Heart right ventricle (tissue), 16 donors: ENCODE measurements around the gene RPL10. TPM values are rescaled to one million over a fixed set of nuclear protein-coding genes. Genes with fewer than 3 reads are reported as not detected.

Experiments
- ATAC-seq, 8 donors: fragments of 200-7000 bp; cut with Tn5 transposase; one replicate each; pipeline ENCODE4 v1.9.1; 2020; ENCODE audit warnings: mild to moderate bottlenecking in 8 of 8, moderate library complexity in 8 of 8, moderate number of reproducible peaks in 1 of 8
- DNase-seq, 2 donors: peaks; one replicate each; pipeline ENCODE4 v3.0.0-alpha.2; 2020
- H3K27ac ChIP-seq, 10 donors: fragments of 200-600 bp; sonication (generic) in 2 of 10; one replicate each; pipeline versions ENCODE4 v1.5.0 to v1.8.0; 2020 to 2022; ENCODE audit warnings: mild to moderate bottlenecking in 3 of 10
- H3K27me3 ChIP-seq, 7 donors: fragments of 200-600 bp; one replicate each; pipeline ENCODE4 v1.8.0; 2021 to 2022; ENCODE audit warnings: mild to moderate bottlenecking in 2 of 7
- H3K36me3 ChIP-seq, 9 donors: fragments of 200-600 bp; sonication (generic) in 1 of 9; one replicate each; pipeline versions ENCODE4 v1.5.0 to v1.8.0; 2020 to 2022; ENCODE audit warnings: mild to moderate bottlenecking in 2 of 9
- H3K4me1 ChIP-seq, 9 donors: fragments of 200-600 bp; sonication (generic) in 1 of 9; one replicate each; pipeline versions ENCODE4 v1.5.0 to v1.8.0; 2020 to 2022; ENCODE audit warnings: mild to moderate bottlenecking in 4 of 9
- H3K4me3 ChIP-seq, 10 donors: fragments of 200-600 bp; sonication (generic) in 2 of 10; one replicate each; pipeline versions ENCODE4 v1.5.0 to v1.8.0; 2020 to 2022; ENCODE audit warnings: mild to moderate bottlenecking in 7 of 10, moderate library complexity in 2 of 10
- H3K9me3 ChIP-seq, 11 donors: fragments of 200-600 bp in 10 of 11; sonication (generic) in 2 of 11; one replicate each; pipeline versions ENCODE4 v1.5.0 to v1.8.0; 2013 to 2022; ENCODE audit warnings: mild to moderate bottlenecking in 2 of 11, control low read depth in 1 of 11, moderate library complexity in 1 of 11
- CTCF ChIP-seq, 9 donors: fragments of 200-600 bp; sonication (generic) in 2 of 9; IDR thresholded peaks; one replicate each; pipeline versions ENCODE4 v1.5.0 to v1.8.0; 2021 to 2022; ENCODE audit warnings: antibody characterized with exemption in 9 of 9, mild to moderate bottlenecking in 5 of 9, moderate library complexity in 1 of 9
- WGBS, 2 donors: extraction: QIAGEN DNeasy Blood & Tissue Kit; methylation state at CpG; one replicate each; pipeline ENCODE4 v1.1.7; 2013; ENCODE audit warnings: inconsistent platforms in 1 of 2; 5-methylcytosine and 5-hydroxymethylcytosine counted together
- intact Hi-C, 10 donors: fragments of 100-400 bp; cut with DNase I; formaldehyde crosslinking; loops; one replicate each; pipeline versions ENCODE4 v1.11.1 to v1.14.2; 2022
- polyA plus RNA-seq, 2 donors: library from polyadenylated mRNA; stranded (reverse); fragments of 200-250 nt; gene quantifications; one replicate each; pipeline ENCODE4 v1.2.3, GENCODE V29; 2013
- total RNA-seq, 10 donors: library from RNA; stranded (reverse); fragmentation: NEBNext Ultra II Directional in 3 of 10; extraction: Animal tissue kit (Norgen Biotek cat#: 25700) in 3 of 10; gene quantifications; one replicate each; pipeline versions ENCODE4 v1.2.1 to v1.2.4, GENCODE V29; 2021 to 2023
- donor health status: Arrhythmogenic right ventricular cardiomyopathy.
- donor health status: ischemic (EF 13 %, LVEDD 7.1; RV severe dilation, severe dysfunction).
- donor health status: healthy with polysubstance abuse.
- donor health status: DM: no; HTN: yes; CAD: no.
- donor health status: DM: no; HTN: no; CAD: no.
- donor health status: ischemic (EF 25% LVEDD 6.9; RV normal size, moderate dysfunction).
- donor health status: ischemic (EF 25% LVEDD 5.7; RV mildly dilated, moderate dysfunction).
- donor health status: healthy.
- donor health status: DM: yes; HTN: yes; CAD: no.
- donor health status: Ischemic cardiomyopathy.
- donor health status: ischemic (EF 35%, LVEDD 5.7; RV mildly dilated, moderate dysfunction).
- donor health status: nonischemic (EF 11% LVEDD 7.7; RV severe dilation, severe dysfunction).
- donor health status: DM: yes; HTN: yes; CAD: no.
- donor health status: PGD.
- donor health status: ischemic (EF 29% LVEDD 5.4; RV normal size, mild dysfunction).
- donor health status: nonischemic (EF 23%, LVEDD 6.1; RV moderate dilation, normal function).

Gene RPL10
- total and polyA plus RNA-seq, 12 donors, result 1,543 to 7,085 (median 1,901) TPM

GRCh38 chrX:154420402-154420756 lies 22.2 kb downstream of the RPL10 start:
- peak overlapping the region; percentile 20 to 86 (median 74) for H3K27ac ChIP-seq
- peaks cover 0 to 6% (median 0%) of the 10 kb centered on the region in 9 donors for H3K36me3 ChIP-seq
- ATAC-seq (peak in 7 of 8 donors; percentile 17 to 56 (median 35)), DNase-seq (no peak)
- intact Hi-C loops, result no loop called here
- WGBS, 2 donors, result 23 to 48% methylated on average over 10 of the region's 10 CpGs
- peaks cover 0 to 22% (median 0%) of the 10 kb centered on the region in 9 donors for H3K4me1 ChIP-seq
- H3K4me3 ChIP-seq, result peak overlapping the region in 7 of 10 donors; percentile 12 to 42 (median 32)
- no peaks in the 10 kb centered on the region for H3K27me3 ChIP-seq
- H3K9me3 ChIP-seq, result no peaks in the 10 kb centered on the region
- no peak for TF ChIP-seq CTCF (IDR thresholded peaks at IDR 0.05)

- Histone ChIP-seq H3K27me3 (no peaks in the 10 kb centered on the region), H3K4me3 (peak overlapping the region in 2 of 10 donors; percentile 72 to 80), H3K36me3 (peaks cover 0 to 6% (median 0%) of the 10 kb centered on the region in 9 donors), H3K4me1 (peaks cover 0 to 30% (median 17%) of the 10 kb centered on the region in 9 donors), H3K27ac (peak overlapping the region in 4 of 10 donors; percentile 35 to 90 (median 86)), H3K9me3 (no peaks in the 10 kb centered on the region)
- DNase-seq (no peak), ATAC-seq (no peak)
- TF ChIP-seq CTCF (IDR thresholded peaks at IDR 0.05), result no peak
- WGBS, 2 donors, result 84 to 86% methylated on average over 13 of the region's 13 CpGs
- intact Hi-C loops, result no loop called here
These were observed 29.0 kb downstream of the RPL10 start for GRCh38 chrX:154426916-154427770.

- peaks cover 0 to 30% (median 17%) of the 10 kb centered on the region in 9 donors for H3K4me1 ChIP-seq
- 7 to 14% methylated on average over 56 to 87 of the region's 87 CpGs for WGBS, 2 donors
These were observed 30.3 kb downstream of the RPL10 start, which contains the start of gene ATP6AP1 for GRCh38 chrX:154428176-154429171. Gene ATP6AP1 (plus strand): TSS chrX:154428677. CDS start chrX:154428693, 16 bp downstream.

More at GRCh38 chrX:154428176-154429171, 30.3 kb downstream of the RPL10 start, which contains the start of gene ATP6AP1:
- no peaks in the 10 kb centered on the region for H3K9me3 ChIP-seq
- DNase-seq, result peak; percentile 92 to 94
- peak; percentile 95 to 99 (median 98) for ATAC-seq
- peak in 2 of 9 donors; percentile 30 for TF ChIP-seq CTCF (IDR thresholded peaks at IDR 0.05)
- H3K27me3 ChIP-seq, result no peaks in the 10 kb centered on the region
- intact Hi-C loops, result no loop called here
- peak within 1 kb of the TSS; percentile 58 to 87 (median 76) for H3K4me3 ChIP-seq
- H3K27ac ChIP-seq, result peak within 1 kb of the TSS; percentile 58 to 90 (median 82)
- peaks cover 0 to 18% (median 0%) of the 10 kb centered on the region in 9 donors for H3K36me3 ChIP-seq
